ENCODE data around the gene CISD2.
A peak's percentile ranks its signal among the peaks of the same experiment; 100 is the strongest.

DNA sequence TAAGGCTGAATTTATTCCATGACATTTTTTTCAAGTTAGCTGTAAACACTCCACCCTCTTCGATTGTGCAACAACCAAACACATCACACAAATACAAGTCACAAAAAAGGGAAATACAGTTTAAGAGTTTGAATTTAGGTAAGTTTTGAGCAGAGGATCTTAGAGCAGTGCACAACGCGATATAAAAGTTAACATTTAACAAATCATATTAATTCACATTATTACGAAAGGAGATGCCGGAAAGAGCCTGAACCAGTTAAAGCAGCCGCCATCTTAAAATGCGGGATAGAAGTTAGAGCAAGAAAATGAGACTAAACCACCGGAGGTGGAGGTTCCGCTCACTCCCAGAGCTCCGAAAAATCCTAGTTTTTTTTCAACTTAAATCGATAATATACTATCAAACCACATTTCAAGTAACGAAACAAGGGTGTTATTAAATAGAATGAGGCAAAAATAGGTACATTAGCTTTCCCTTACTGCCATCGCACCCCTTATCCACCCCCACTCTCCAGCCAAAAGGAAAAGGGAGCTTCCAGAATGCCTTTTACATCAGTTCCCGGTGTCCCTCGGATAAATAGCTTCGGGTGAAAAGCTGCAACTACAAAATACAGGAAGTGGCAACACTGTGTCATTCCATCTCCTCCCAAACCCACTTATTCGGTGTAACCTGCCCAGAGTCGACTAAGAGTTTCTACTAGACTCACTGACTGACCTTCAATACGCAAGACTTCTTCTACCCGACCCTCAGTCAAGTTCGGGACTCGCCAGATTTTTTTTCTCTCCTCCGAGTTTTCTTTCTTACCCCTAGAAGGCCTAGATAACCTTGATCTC is 43.3 kb upstream of the CISD2 start:
- TF ChIP-seq, protein P1, sequence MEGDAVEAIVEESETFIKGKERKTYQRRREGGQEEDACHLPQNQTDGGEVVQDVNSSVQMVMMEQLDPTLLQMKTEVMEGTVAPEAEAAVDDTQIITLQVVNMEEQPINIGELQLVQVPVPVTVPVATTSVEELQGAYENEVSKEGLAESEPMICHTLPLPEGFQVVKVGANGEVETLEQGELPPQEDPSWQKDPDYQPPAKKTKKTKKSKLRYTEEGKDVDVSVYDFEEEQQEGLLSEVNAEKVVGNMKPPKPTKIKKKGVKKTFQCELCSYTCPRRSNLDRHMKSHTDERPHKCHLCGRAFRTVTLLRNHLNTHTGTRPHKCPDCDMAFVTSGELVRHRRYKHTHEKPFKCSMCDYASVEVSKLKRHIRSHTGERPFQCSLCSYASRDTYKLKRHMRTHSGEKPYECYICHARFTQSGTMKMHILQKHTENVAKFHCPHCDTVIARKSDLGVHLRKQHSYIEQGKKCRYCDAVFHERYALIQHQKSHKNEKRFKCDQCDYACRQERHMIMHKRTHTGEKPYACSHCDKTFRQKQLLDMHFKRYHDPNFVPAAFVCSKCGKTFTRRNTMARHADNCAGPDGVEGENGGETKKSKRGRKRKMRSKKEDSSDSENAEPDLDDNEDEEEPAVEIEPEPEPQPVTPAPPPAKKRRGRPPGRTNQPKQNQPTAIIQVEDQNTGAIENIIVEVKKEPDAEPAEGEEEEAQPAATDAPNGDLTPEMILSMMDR (IDR thresholded peaks at IDR 0.05) = no peak
- peak in 1 of 2 donors; percentile 16 for TF ChIP-seq POLR2A (IDR thresholded peaks at IDR 0.05)

All from Peyer's patch (tissue), 4 donors.